Erythroblast (primary cell): ENCODE measurements around the gene C9orf43.

ENCODE experiments used
- GATA1 ChIP-seq: IDR thresholded peaks from 2 replicates; pipeline ENCODE4 v1.6.1; 2011; ENCODE audit warnings: low read depth, mild to moderate bottlenecking, control low read depth, low read length, moderate library complexity
- POLR2A ChIP-seq: IDR thresholded peaks from 2 replicates; pipeline ENCODE4 v1.6.1; 2011; ENCODE audit warnings: mild to moderate bottlenecking, low read length

DNA sequence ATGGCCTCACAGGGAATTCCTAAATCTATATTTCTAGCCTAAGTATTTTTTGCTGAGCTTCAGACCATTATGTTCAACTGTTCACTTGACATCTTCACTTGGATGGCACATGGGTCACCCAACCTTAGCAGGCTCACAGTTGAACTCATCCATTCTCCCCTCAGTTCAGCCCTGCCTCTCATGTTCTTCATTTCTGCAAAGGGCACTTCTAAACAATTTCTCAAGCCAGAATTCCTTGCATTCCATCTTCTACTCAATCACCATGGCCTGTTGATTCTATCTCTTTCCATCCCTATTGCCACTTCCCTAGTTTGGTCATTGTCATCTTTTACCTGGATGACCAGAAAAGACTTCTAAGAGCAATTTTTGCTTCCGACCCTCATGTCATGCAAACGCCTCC, 45.7 kb downstream of the C9orf43 start:
- TF ChIP-seq POLR2A (no peak), GATA1 (no peak)
